Psoas muscle (tissue), 8 donors: Measurements from ENCODE around the gene ZNF239. TPM values are rescaled to one million over a fixed set of nuclear protein-coding genes. Genes with fewer than 3 reads are reported as not detected.
"Not testable (repeated sequence)": the region's sequence is repeated elsewhere in the genome, so short reads cannot be mapped to it uniquely, and the experiment has no call there.

Source experiments
- ATAC-seq, 4 donors: fragments of 200-7000 bp; cut with Tn5 transposase; one replicate each; pipeline ENCODE4 v1.9.1; 2020; ENCODE audit warnings: moderate library complexity in 3 of 4, mild to moderate bottlenecking in 2 of 4
- DNase-seq, 2 donors: peaks; one replicate each; pipeline ENCODE4 v3.0.0-alpha.2; 2020
- H3K27ac ChIP-seq: fragments of 200-600 bp; one replicate; pipeline ENCODE4 v1.8.0; 2022
- H3K27me3 ChIP-seq, 3 donors: fragments of 200-600 bp in 1 of 3; one replicate each; pipeline versions ENCODE4 v1.6.1 to v1.8.0; 2013 to 2022; ENCODE audit warnings: low read length in 2 of 3, mild to moderate bottlenecking in 2 of 3, moderate library complexity in 1 of 3; ENCODE audit not compliant: insufficient read depth in 3 of 3
- H3K36me3 ChIP-seq, 2 donors: fragments of 200-600 bp in 1 of 2; one replicate each; pipeline versions ENCODE4 v1.6.1 to v1.8.0; 2013 to 2022; ENCODE audit warnings: low read depth in 1 of 2, mild to moderate bottlenecking in 1 of 2, moderate library complexity in 1 of 2; ENCODE audit not compliant: insufficient read depth in 1 of 2
- H3K4me1 ChIP-seq: fragments of 200-600 bp; one replicate; pipeline ENCODE4 v1.8.0; 2022
- H3K4me3 ChIP-seq: fragments of 200-600 bp; one replicate; pipeline ENCODE4 v1.8.0; 2022; ENCODE audit warnings: mild to moderate bottlenecking
- H3K9me3 ChIP-seq: fragments of 200-600 bp; one replicate; pipeline ENCODE4 v1.8.0; 2022
- WGBS, 3 donors: extraction: QIAGEN DNeasy Blood & Tissue Kit; methylation state at CpG; one replicate each; pipeline versions ENCODE4 v1.1.6 to v1.1.7; 2013; 5-methylcytosine and 5-hydroxymethylcytosine counted together
- intact Hi-C, 2 donors: fragments of 100-400 bp; cut with DNase I; formaldehyde crosslinking; loops; one replicate each; pipeline versions ENCODE4 v1.11.0 to v1.14.2; 2022
- polyA plus RNA-seq, 3 donors: library from polyadenylated mRNA; stranded (reverse); fragments of 200-250 nt; gene quantifications; one replicate each; pipeline ENCODE4 v1.2.3, GENCODE V29; 2013
- total RNA-seq, 4 donors: library from RNA; stranded (reverse); fragmentation: NEBNext Ultra II Directional in 2 of 4; extraction: Animal tissue kit (Norgen Biotek cat#: 25700) in 2 of 4; gene quantifications; one replicate each; pipeline versions ENCODE4 v1.2.1 to v1.2.4, GENCODE V29; 2021 to 2023
- TF ChIP-seq, protein P1 (sequence below): fragments of 200-600 bp; IDR thresholded peaks from one replicate; pipeline ENCODE4 v1.8.0; 2022; ENCODE audit warnings: antibody characterized with exemption
- donor health status: healthy with polysubstance abuse.
- donor health status: DM: no; HTN: no; CAD: no; lungs with moderate emphysema.
- donor health status: Bipolar disorder and iron deficiency.
- donor health status: healthy.
- donor health status: DM: yes; HTN: yes; CAD: no.
- donor health status: DM: no; HTN: no; CAD: no.
- donor health status: DM: no; HTN: no; CAD: no.
- donor health status: DM: yes; HTN: yes; CAD: no.

Gene ZNF239
- total and polyA plus RNA-seq, 7 donors = 3.2 to 8.3 (median 4.5) TPM

DNA sequence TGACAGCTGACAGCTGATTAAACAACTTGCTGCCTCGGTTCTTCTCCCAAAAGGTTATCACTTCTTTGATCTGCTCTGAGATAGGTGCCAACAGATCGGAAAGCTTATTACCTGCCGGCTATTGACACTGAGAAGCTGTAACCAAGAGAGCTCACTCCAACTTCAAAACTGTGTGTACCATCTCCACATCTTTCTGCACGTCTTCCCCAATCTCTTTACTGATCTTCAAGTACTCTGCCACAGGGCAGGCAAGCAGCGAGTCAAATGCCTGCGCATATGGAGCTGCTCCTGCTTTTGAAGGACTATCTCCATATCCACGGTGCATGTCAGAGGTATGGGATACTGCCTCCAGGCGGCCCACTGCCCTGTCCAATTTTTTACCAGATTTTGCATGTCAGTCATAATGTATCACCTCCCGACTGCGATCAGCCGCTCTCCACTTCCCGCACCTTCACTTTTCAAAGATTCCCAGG is 31.5 kb upstream of the ZNF239 start:
- TF ChIP-seq, protein P1, sequence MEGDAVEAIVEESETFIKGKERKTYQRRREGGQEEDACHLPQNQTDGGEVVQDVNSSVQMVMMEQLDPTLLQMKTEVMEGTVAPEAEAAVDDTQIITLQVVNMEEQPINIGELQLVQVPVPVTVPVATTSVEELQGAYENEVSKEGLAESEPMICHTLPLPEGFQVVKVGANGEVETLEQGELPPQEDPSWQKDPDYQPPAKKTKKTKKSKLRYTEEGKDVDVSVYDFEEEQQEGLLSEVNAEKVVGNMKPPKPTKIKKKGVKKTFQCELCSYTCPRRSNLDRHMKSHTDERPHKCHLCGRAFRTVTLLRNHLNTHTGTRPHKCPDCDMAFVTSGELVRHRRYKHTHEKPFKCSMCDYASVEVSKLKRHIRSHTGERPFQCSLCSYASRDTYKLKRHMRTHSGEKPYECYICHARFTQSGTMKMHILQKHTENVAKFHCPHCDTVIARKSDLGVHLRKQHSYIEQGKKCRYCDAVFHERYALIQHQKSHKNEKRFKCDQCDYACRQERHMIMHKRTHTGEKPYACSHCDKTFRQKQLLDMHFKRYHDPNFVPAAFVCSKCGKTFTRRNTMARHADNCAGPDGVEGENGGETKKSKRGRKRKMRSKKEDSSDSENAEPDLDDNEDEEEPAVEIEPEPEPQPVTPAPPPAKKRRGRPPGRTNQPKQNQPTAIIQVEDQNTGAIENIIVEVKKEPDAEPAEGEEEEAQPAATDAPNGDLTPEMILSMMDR = no peak
- peaks cover 3 to 28% of the 10 kb centered on the region in 2 donors for H3K36me3 ChIP-seq
- ATAC-seq = peak in 3 of 4 donors; percentile 12 to 63 (median 29)
- DNase-seq = no peak
- H3K4me1 ChIP-seq = no peaks in the 10 kb centered on the region
- intact Hi-C loops = loop anchor here in 1 of 2 donors (5.0 kb wide), 1 partner anchor 41 kb away; the partner anchor contains the start of gene ZNF32
- H3K27ac ChIP-seq = peak overlapping the region; percentile 88
- H3K9me3 ChIP-seq = no peaks in the 10 kb centered on the region
- peak overlapping the region; percentile 90 for H3K4me3 ChIP-seq
- 54 to 60% (median 57%) methylated on average over 12 of the region's 12 CpGs for WGBS, 3 donors
- no peaks in the 10 kb centered on the region for H3K27me3 ChIP-seq

DNA sequence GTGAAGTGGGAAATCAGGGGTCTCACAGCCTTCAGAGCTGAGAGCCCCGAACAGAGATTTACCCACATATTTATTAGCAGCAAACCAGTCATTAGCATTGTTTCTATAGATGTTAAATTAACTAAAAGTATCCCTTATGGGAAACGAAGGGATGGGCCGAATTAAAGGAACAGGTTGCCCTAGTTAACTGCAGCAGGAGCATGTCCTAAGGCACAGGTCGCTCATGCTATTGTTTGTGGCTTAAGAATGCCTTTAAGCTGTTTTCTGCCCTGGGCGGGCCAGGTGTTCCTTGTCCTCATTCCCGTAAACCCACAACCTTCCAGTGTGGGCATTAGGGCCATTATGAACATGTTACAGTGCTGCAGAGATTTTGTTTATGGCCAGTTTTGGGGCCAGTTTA is 27.2 kb upstream of the ZNF239 start:
- 86 to 92% (median 91%) methylated on average over 6 of the region's 6 CpGs for WGBS, 3 donors
- DNase-seq, intact Hi-C loops, H3K36me3 ChIP-seq, H3K27ac ChIP-seq, H3K27me3 ChIP-seq, ATAC-seq, H3K4me1 ChIP-seq, H3K9me3 ChIP-seq, H3K4me3 ChIP-seq: not testable (repeated sequence)

DNA sequence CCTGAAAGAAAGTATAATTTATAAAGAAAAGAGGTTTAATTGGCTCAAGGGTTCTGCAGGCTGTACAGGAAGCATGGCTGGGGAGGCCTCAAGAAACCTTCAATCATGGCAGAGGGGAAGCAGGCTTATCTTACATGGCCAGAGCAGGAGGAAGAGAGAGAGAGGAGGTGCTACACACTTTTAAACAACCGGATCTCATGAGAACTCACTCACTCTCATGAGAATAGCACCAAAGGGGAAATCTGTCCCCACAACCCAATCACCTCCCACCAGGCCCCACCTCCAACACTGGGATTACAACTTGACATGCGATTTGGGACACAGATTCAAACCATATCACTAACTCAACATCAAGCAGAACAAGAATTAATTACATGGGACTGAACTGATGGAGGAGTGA is 24.9 kb upstream of the ZNF239 start:
- intact Hi-C loops = no loop called here

DNA sequence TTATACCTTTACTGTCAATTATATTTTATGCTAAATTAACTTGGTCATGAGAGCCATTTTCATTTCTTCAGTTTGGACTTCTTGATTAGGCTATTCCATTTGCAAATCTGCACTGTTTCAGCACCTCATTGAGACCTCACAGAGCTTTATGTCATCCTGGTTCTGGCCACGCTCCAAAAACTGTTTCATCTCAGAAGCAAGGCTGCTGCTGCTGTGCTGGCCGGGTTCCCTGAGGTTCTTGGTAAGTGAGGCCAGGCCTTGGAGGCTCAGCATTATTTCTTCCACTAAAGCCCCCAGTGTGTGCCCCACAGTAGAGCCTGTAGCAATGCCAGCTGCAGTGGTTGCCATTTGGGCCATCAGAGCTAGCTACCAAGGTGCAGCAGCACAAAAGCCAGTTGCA is 24.0 kb upstream of the ZNF239 start:
- Histone ChIP-seq H3K36me3 (no peaks in the 10 kb centered on the region), H3K4me1 (no peaks in the 10 kb centered on the region), H3K4me3 (no peak overlapping the region), H3K27ac (no peak overlapping the region), H3K27me3 (no peaks in the 10 kb centered on the region), H3K9me3 (no peaks in the 10 kb centered on the region)
- TF ChIP-seq, protein P1 = no peak
- DNase-seq (no peak), ATAC-seq (no peak)
- intact Hi-C loops = no loop called here
- 43 to 53% (median 48%) methylated on average over 2 of the region's 2 CpGs for WGBS, 3 donors

More for the DNA sequence above, 24.9 kb upstream of the ZNF239 start:
- TF ChIP-seq, protein P1 = no peak
- H3K9me3 ChIP-seq = no peaks in the 10 kb centered on the region
- H3K27me3 ChIP-seq = no peaks in the 10 kb centered on the region
- DNase-seq = no peak
- no peak overlapping the region for H3K4me3 ChIP-seq
- no peak for ATAC-seq
- WGBS, 3 donors = 67 to 81% (median 78%) methylated on average over 2 of the region's 2 CpGs
- no peaks in the 10 kb centered on the region for H3K36me3 ChIP-seq
- no peak overlapping the region for H3K27ac ChIP-seq
- H3K4me1 ChIP-seq = no peaks in the 10 kb centered on the region

DNA sequence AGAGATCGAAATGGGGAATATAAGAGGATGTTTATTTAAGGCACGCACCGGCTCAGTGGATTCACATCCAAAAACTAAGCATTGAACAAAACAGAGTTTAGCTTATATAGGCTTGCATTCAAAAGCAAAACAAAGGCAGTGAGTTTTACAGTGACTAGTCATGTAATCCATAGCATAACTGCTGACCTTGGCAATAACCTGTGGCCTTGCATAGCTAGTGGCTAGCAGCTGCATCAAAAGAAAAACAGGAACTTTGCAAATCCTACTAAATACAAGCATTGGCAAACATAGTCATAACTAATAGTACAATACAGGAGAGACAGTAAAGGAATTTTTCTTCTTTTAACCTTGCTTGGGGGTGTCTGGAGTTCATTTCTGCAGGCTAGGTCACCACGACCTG is 22.1 kb upstream of the ZNF239 start:
- H3K4me3 ChIP-seq = no peak overlapping the region
- no peaks in the 10 kb centered on the region for H3K9me3 ChIP-seq
- TF ChIP-seq, protein P1 = no peak
- H3K4me1 ChIP-seq = no peaks in the 10 kb centered on the region
- H3K27ac ChIP-seq = no peak overlapping the region
- DNase-seq (no peak), ATAC-seq (no peak)
- 93 to 95% (median 94%) methylated on average over 4 of the region's 4 CpGs for WGBS, 3 donors
- intact Hi-C loops = no loop called here
- no peaks in the 10 kb centered on the region for H3K36me3 ChIP-seq
- H3K27me3 ChIP-seq = peaks cover 0 to 2% (median 0%) of the 10 kb centered on the region in 3 donors
